Raji (cell line): Measurements from ENCODE around the gene SRSF1.

Experiments
- POLR2A ChIP-seq: IDR thresholded peaks from 2 replicates; pipeline ENCODE4 v1.6.1; 2011; ENCODE audit warnings: low read depth, low read length, control low read depth; ENCODE audit not compliant: insufficient read depth

Gene SRSF1

GRCh38 chr17:58039975-58040374, 32.9 kb upstream of the SRSF1 start:
- TF ChIP-seq POLR2A, result no peak

GRCh38 chr17:58032691-58033415, 25.8 kb upstream of the SRSF1 start:
- TF ChIP-seq POLR2A, result no peak

GRCh38 chr17:58028578-58028977, 21.5 kb upstream of the SRSF1 start:
- TF ChIP-seq POLR2A, result no peak

GRCh38 chr17:58020401-58020800, 13.4 kb upstream of the SRSF1 start:
- TF ChIP-seq POLR2A, result no peak

- TF ChIP-seq POLR2A, result no peak
Observed at GRCh38 chr17:58019521-58019920, 12.5 kb upstream of the SRSF1 start.

- no peak for TF ChIP-seq POLR2A
Observed at GRCh38 chr17:58019039-58019438, 12.0 kb upstream of the SRSF1 start.

- TF ChIP-seq POLR2A, result no peak
Observed at GRCh38 chr17:58010067-58010799, 3.2 kb upstream of the SRSF1 start.

- TF ChIP-seq POLR2A, result peak; percentile 73
Observed at GRCh38 chr17:58007781-58008706, 998 bp upstream of the SRSF1 start.

- TF ChIP-seq POLR2A, result no peak
Observed at GRCh38 chr17:58006560-58006923, 504 bp downstream of the SRSF1 start.

- TF ChIP-seq POLR2A, result no peak
Observed at GRCh38 chr17:58005728-58006559, 1.1 kb downstream of the SRSF1 start.

GRCh38 chr17:58005031-58005727, 1.9 kb downstream of the SRSF1 start:
- no peak for TF ChIP-seq POLR2A

GRCh38 chr17:58004060-58004459, 3.0 kb downstream of the SRSF1 start:
- TF ChIP-seq POLR2A, result no peak

GRCh38 chr17:58002973-58003372, 4.1 kb downstream of the SRSF1 start:
- no peak for TF ChIP-seq POLR2A
